Measurements from ENCODE around the gene DES.

The DES gene

GRCh38 chr2:219420687-219421086, 2.5 kb downstream of the DES start:
- Mint-ChIP-seq H3K9me3 (no peaks in the 10 kb centered on the region), H3K27ac (no peak overlapping the region), H3K4me3 (no peak overlapping the region), H3K36me3 (ENCODE audit: low read depth) (no peaks in the 10 kb centered on the region), H3K27me3 (ENCODE audit: low read depth) (peaks cover 27% of the 10 kb centered on the region), H3K4me1 (ENCODE audit: low read depth) (no peaks in the 10 kb centered on the region)
- no peak for DNase-seq (ENCODE audit: low spot score)

- H3K4me1 Mint-ChIP-seq (ENCODE audit: low read depth), result no peaks in the 10 kb centered on the region
- DNase-seq (ENCODE audit: low spot score), result no peak
- H3K27me3 Mint-ChIP-seq (ENCODE audit: low read depth), result peaks cover 22% of the 10 kb centered on the region
- H3K27ac Mint-ChIP-seq, result no peak overlapping the region
- H3K4me3 Mint-ChIP-seq, result no peak overlapping the region
- H3K36me3 Mint-ChIP-seq (ENCODE audit: low read depth), result no peaks in the 10 kb centered on the region
- no peaks in the 10 kb centered on the region for H3K9me3 Mint-ChIP-seq
Measured at GRCh38 chr2:219421323-219421722, 3.1 kb downstream of the DES start.

GRCh38 chr2:219422952-219423534, 4.9 kb downstream of the DES start:
- H3K4me1 Mint-ChIP-seq (ENCODE audit: low read depth), result no peaks in the 10 kb centered on the region
- H3K9me3 Mint-ChIP-seq, result no peaks in the 10 kb centered on the region
- no peak for DNase-seq (ENCODE audit: low spot score)
- no peaks in the 10 kb centered on the region for H3K36me3 Mint-ChIP-seq (ENCODE audit: low read depth)
- H3K27me3 Mint-ChIP-seq (ENCODE audit: low read depth), result peaks cover 16% of the 10 kb centered on the region
- no peak overlapping the region for H3K4me3 Mint-ChIP-seq
- no peak overlapping the region for H3K27ac Mint-ChIP-seq

GRCh38 chr2:219423652-219424377, 5.6 kb downstream of the DES start:
- Mint-ChIP-seq H3K36me3 (ENCODE audit: low read depth) (no peaks in the 10 kb centered on the region), H3K9me3 (no peaks in the 10 kb centered on the region), H3K27me3 (ENCODE audit: low read depth) (peaks cover 16% of the 10 kb centered on the region), H3K4me3 (no peak overlapping the region), H3K27ac (no peak overlapping the region), H3K4me1 (ENCODE audit: low read depth) (no peaks in the 10 kb centered on the region)
- DNase-seq (ENCODE audit: low spot score), result no peak

- no peaks in the 10 kb centered on the region for H3K36me3 Mint-ChIP-seq (ENCODE audit: low read depth)
- H3K27ac Mint-ChIP-seq, result no peak overlapping the region
- DNase-seq (ENCODE audit: low spot score), result no peak
- no peak overlapping the region for H3K4me3 Mint-ChIP-seq
- H3K4me1 Mint-ChIP-seq (ENCODE audit: low read depth), result no peaks in the 10 kb centered on the region
- H3K9me3 Mint-ChIP-seq, result no peaks in the 10 kb centered on the region
- H3K27me3 Mint-ChIP-seq (ENCODE audit: low read depth), result peaks cover 8% of the 10 kb centered on the region
Measured at GRCh38 chr2:219425238-219426067, 7.3 kb downstream of the DES start.

GRCh38 chr2:219426068-219426443, 7.9 kb downstream of the DES start:
- no peak for DNase-seq (ENCODE audit: low spot score)
- no peaks in the 10 kb centered on the region for H3K36me3 Mint-ChIP-seq (ENCODE audit: low read depth)
- no peak overlapping the region for H3K4me3 Mint-ChIP-seq
- no peaks in the 10 kb centered on the region for H3K4me1 Mint-ChIP-seq (ENCODE audit: low read depth)
- H3K27me3 Mint-ChIP-seq (ENCODE audit: low read depth), result peaks cover 8% of the 10 kb centered on the region
- no peaks in the 10 kb centered on the region for H3K9me3 Mint-ChIP-seq
- no peak overlapping the region for H3K27ac Mint-ChIP-seq

GRCh38 chr2:219426534-219427136, 8.5 kb downstream of the DES start:
- Mint-ChIP-seq H3K27me3 (ENCODE audit: low read depth) (peaks cover 8% of the 10 kb centered on the region), H3K4me1 (ENCODE audit: low read depth) (no peaks in the 10 kb centered on the region), H3K4me3 (no peak overlapping the region), H3K36me3 (ENCODE audit: low read depth) (no peaks in the 10 kb centered on the region), H3K9me3 (no peaks in the 10 kb centered on the region), H3K27ac (no peak overlapping the region)
- no peak for DNase-seq (ENCODE audit: low spot score)

- Mint-ChIP-seq H3K36me3 (ENCODE audit: low read depth) (no peaks in the 10 kb centered on the region), H3K4me3 (no peak overlapping the region), H3K9me3 (no peaks in the 10 kb centered on the region), H3K4me1 (ENCODE audit: low read depth) (no peaks in the 10 kb centered on the region), H3K27ac (no peak overlapping the region), H3K27me3 (ENCODE audit: low read depth) (peaks cover 18% of the 10 kb centered on the region)
- no peak for DNase-seq (ENCODE audit: low spot score)
Measured at GRCh38 chr2:219428469-219428868, 10.3 kb downstream of the DES start.

GRCh38 chr2:219429958-219430606, 11.9 kb downstream of the DES start:
- Mint-ChIP-seq H3K36me3 (ENCODE audit: low read depth) (no peaks in the 10 kb centered on the region), H3K27me3 (ENCODE audit: low read depth) (peaks cover 27% of the 10 kb centered on the region), H3K9me3 (no peaks in the 10 kb centered on the region), H3K27ac (no peak overlapping the region), H3K4me1 (ENCODE audit: low read depth) (no peaks in the 10 kb centered on the region), H3K4me3 (no peak overlapping the region)
- no peak for DNase-seq (ENCODE audit: low spot score)

GRCh38 chr2:219430633-219431615, 12.7 kb downstream of the DES start:
- Mint-ChIP-seq H3K27me3 (ENCODE audit: low read depth) (peaks cover 35% of the 10 kb centered on the region), H3K9me3 (no peaks in the 10 kb centered on the region), H3K27ac (no peak overlapping the region), H3K4me1 (ENCODE audit: low read depth) (no peaks in the 10 kb centered on the region), H3K36me3 (ENCODE audit: low read depth) (no peaks in the 10 kb centered on the region), H3K4me3 (no peak overlapping the region)
- DNase-seq (ENCODE audit: low spot score), result no peak

GRCh38 chr2:219433666-219434467, 15.7 kb downstream of the DES start:
- no peak for DNase-seq (ENCODE audit: low spot score)

GRCh38 chr2:219434468-219434717, 16.2 kb downstream of the DES start:
- no peak overlapping the region for H3K4me3 Mint-ChIP-seq

More at GRCh38 chr2:219433666-219434467, 15.7 kb downstream of the DES start:
- H3K4me3 Mint-ChIP-seq, result no peak overlapping the region
- H3K27me3 Mint-ChIP-seq (ENCODE audit: low read depth), result peaks cover 34% of the 10 kb centered on the region
- H3K36me3 Mint-ChIP-seq (ENCODE audit: low read depth), result no peaks in the 10 kb centered on the region
- H3K9me3 Mint-ChIP-seq, result no peaks in the 10 kb centered on the region
- H3K4me1 Mint-ChIP-seq (ENCODE audit: low read depth), result no peaks in the 10 kb centered on the region
- H3K27ac Mint-ChIP-seq, result no peak overlapping the region

More at GRCh38 chr2:219434468-219434717, 16.2 kb downstream of the DES start:
- peaks cover 31% of the 10 kb centered on the region for H3K27me3 Mint-ChIP-seq (ENCODE audit: low read depth)
- H3K9me3 Mint-ChIP-seq, result no peaks in the 10 kb centered on the region
- no peaks in the 10 kb centered on the region for H3K36me3 Mint-ChIP-seq (ENCODE audit: low read depth)
- no peaks in the 10 kb centered on the region for H3K4me1 Mint-ChIP-seq (ENCODE audit: low read depth)
- DNase-seq (ENCODE audit: low spot score), result no peak
- no peak overlapping the region for H3K27ac Mint-ChIP-seq
